HUDEP-2 (cell line): ENCODE measurements around the gene FRK.
"Not testable (repeated sequence)": the region's sequence is repeated elsewhere in the genome, so short reads cannot be mapped to it uniquely, and the experiment has no call there.

Experiments used
- DNase-seq, 76 experiments: peaks; one replicate each; lab custom pipeline; 2025; ENCODE audit not compliant: unreplicated experiment in 76 of 76; lab: John Stamatoyannopoulos, UW

FRK gene

GRCh38 chr6:115954740-115955139 is 106.0 kb downstream of the FRK start:
- no peak for DNase-seq

GRCh38 chr6:115948751-115949150 is 111.9 kb downstream of the FRK start:
- no peak for DNase-seq

- DNase-seq, result no peak
These were observed 112.6 kb downstream of the FRK start for GRCh38 chr6:115947966-115948541.

- DNase-seq, result no peak
These were observed 114.9 kb downstream of the FRK start for GRCh38 chr6:115945812-115946211.

- peak in 2 of 76 experiments; percentile 3 to 17 for DNase-seq
These were observed 115.4 kb downstream of the FRK start for GRCh38 chr6:115945306-115945705.

- not testable (repeated sequence) for DNase-seq
These were observed 115.9 kb downstream of the FRK start for GRCh38 chr6:115944829-115945228.

GRCh38 chr6:115937502-115937901 is 123.2 kb downstream of the FRK start:
- not testable (repeated sequence) for DNase-seq

GRCh38 chr6:115935361-115935760 is 125.3 kb downstream of the FRK start:
- no peak for DNase-seq

GRCh38 chr6:115934829-115935228 is 125.9 kb downstream of the FRK start:
- DNase-seq, result no peak

- no peak for DNase-seq
These were observed 126.5 kb downstream of the FRK start for GRCh38 chr6:115934145-115934544.

- no peak for DNase-seq
These were observed 128.2 kb downstream of the FRK start for GRCh38 chr6:115932481-115932880.

GRCh38 chr6:115928000-115928399 is 132.7 kb downstream of the FRK start:
- not testable (repeated sequence) for DNase-seq

- DNase-seq, result no peak
These were observed 137.7 kb downstream of the FRK start for GRCh38 chr6:115922971-115923370.

- no peak for DNase-seq
These were observed 146.6 kb downstream of the FRK start for GRCh38 chr6:115914098-115914497.

GRCh38 chr6:115909923-115910546 is 150.7 kb downstream of the FRK start:
- DNase-seq, result no peak

- DNase-seq, result no peak
These were observed 151.7 kb downstream of the FRK start for GRCh38 chr6:115908906-115909559.

GRCh38 chr6:115905471-115905870 is 155.2 kb downstream of the FRK start:
- DNase-seq, result no peak

- no peak for DNase-seq
These were observed 158.3 kb downstream of the FRK start for GRCh38 chr6:115902436-115902835.

- no peak for DNase-seq
These were observed 158.8 kb downstream of the FRK start for GRCh38 chr6:115901896-115902295.

- DNase-seq, result no peak
These were observed 160.9 kb downstream of the FRK start for GRCh38 chr6:115899730-115900282.

GRCh38 chr6:115898246-115898645 is 162.4 kb downstream of the FRK start:
- no peak for DNase-seq
